Hepatocyte (in vitro differentiated cells): ENCODE data around the gene RASEF. TPM values are rescaled to one million over a fixed set of nuclear protein-coding genes. Genes with fewer than 3 reads are reported as not detected.

ENCODE experiments used
- DNase-seq: peaks from one replicate; pipeline ENCODE4 v3.0.0-alpha.2; 2016; ENCODE audit warnings: low spot score
- H2AFZ ChIP-seq: fragments of 200-600 bp; sonication (generic); 2 replicates; pipeline ENCODE4 v1.6.0; 2016; ENCODE audit warnings: antibody characterized with exemption, mild to moderate bottlenecking
- H3K27ac ChIP-seq: fragments of 200-600 bp; sonication (generic); 2 replicates; pipeline ENCODE4 v1.5.1; 2016; ENCODE audit warnings: mild to moderate bottlenecking
- H3K27me3 ChIP-seq: fragments of 200-600 bp; sonication (generic); 2 replicates; pipeline ENCODE4 v1.6.1; 2016
- H3K36me3 ChIP-seq: fragments of 200-600 bp; sonication (generic); replicated peaks from 2 replicates; pipeline ENCODE4 v1.5.1; 2016; ENCODE audit warnings: low read depth; ENCODE audit not compliant: insufficient read depth
- H3K4me1 ChIP-seq: fragments of 200-600 bp; sonication (generic); 2 replicates; pipeline ENCODE4 v1.5.1; 2016; ENCODE audit warnings: mild to moderate bottlenecking, moderate library complexity; ENCODE audit not compliant: insufficient read depth
- H3K4me2 ChIP-seq: fragments of 200-600 bp; sonication (generic); 2 replicates; pipeline ENCODE4 v1.6.0; 2016
- H3K4me3 ChIP-seq: fragments of 200-600 bp; sonication (generic); 2 replicates; pipeline ENCODE4 v1.5.1; 2016; ENCODE audit warnings: mild to moderate bottlenecking
- H3K79me2 ChIP-seq: fragments of 200-600 bp; sonication (generic); 2 replicates; pipeline ENCODE4 v1.6.0; 2017; ENCODE audit warnings: mild to moderate bottlenecking
- H3K9me2 ChIP-seq: fragments of 200-600 bp; sonication (generic); replicated peaks from 2 replicates; pipeline ENCODE4 v1.6.0; 2017; ENCODE audit warnings: mild to moderate bottlenecking; ENCODE audit not compliant: insufficient read depth
- H3K9me3 ChIP-seq: fragments of 200-600 bp; sonication (generic); 2 replicates; pipeline ENCODE4 v1.5.1; 2016; ENCODE audit warnings: low read depth, mild to moderate bottlenecking
- H4K20me1 ChIP-seq: fragments of 200-600 bp; sonication (generic); 2 replicates; pipeline ENCODE4 v1.6.0; 2016; ENCODE audit warnings: mild to moderate bottlenecking; ENCODE audit not compliant: insufficient read depth, poor library complexity, severe bottlenecking
- CTCF ChIP-seq: fragments of 200-600 bp; sonication (generic); IDR thresholded peaks from 2 replicates; pipeline ENCODE4 v1.5.1; 2016; ENCODE audit warnings: antibody characterized with exemption, mild to moderate bottlenecking; ENCODE audit not compliant: poor library complexity
- EZH2 ChIP-seq: fragments of 200-600 bp; sonication (generic); IDR thresholded peaks from 2 replicates; pipeline ENCODE4 v1.6.1; 2016; ENCODE audit warnings: antibody characterized with exemption, mild to moderate bottlenecking, borderline replicate concordance
- EZH2phosphoT487 ChIP-seq: fragments of 200-600 bp; sonication (generic); IDR thresholded peaks from one replicate; pipeline ENCODE4 v1.6.1; 2018; ENCODE audit warnings: antibody characterized with exemption, mild to moderate bottlenecking, low read depth, moderate library complexity; ENCODE audit not compliant: unreplicated experiment, severe bottlenecking
- WGBS: methylation state at CpG from one replicate; pipeline ENCODE4 v1.1.6; 2016; ENCODE audit warnings: low lambda C conversion rate; ENCODE audit errors: missing lambda C conversion rate; 5-methylcytosine and 5-hydroxymethylcytosine counted together
- polyA plus RNA-seq: library from polyadenylated mRNA; unstranded; fragments of >200 nt; fragmentation: Nextera tagmentation; extraction: Ambion mirVana; gene quantifications from 2 replicates; pipeline ENCODE4 v1.2.1, GENCODE V29; 2016
- total RNA-seq: library from RNA; depleted of rRNA; stranded (reverse); fragments of >200 nt; gene quantifications from 2 replicates; pipeline ENCODE4 v1.2.3, GENCODE V29; 2014

Gene RASEF
- total and polyA plus RNA-seq, 2 experiments from 2014 or later: 11.1 to 18.9 TPM

- H3K27ac ChIP-seq: no peak overlapping the region
- no peaks in the 10 kb centered on the region for H4K20me1 ChIP-seq
- H3K9me2 ChIP-seq: no peaks in the 10 kb centered on the region
- H3K36me3 ChIP-seq: no peaks in the 10 kb centered on the region
- no peaks in the 10 kb centered on the region for H3K27me3 ChIP-seq
- no peak overlapping the region for H2AFZ ChIP-seq
- H3K4me2 ChIP-seq: no peak overlapping the region
- no peak for TF ChIP-seq EZH2
- no peak for TF ChIP-seq EZH2phosphoT487
- TF ChIP-seq CTCF: no peak
- H3K4me3 ChIP-seq: no peak overlapping the region
- no peaks in the 10 kb centered on the region for H3K79me2 ChIP-seq
- H3K9me3 ChIP-seq: no peaks in the 10 kb centered on the region
- no peaks in the 10 kb centered on the region for H3K4me1 ChIP-seq
- DNase-seq: no peak
Observed at GRCh38 chr9:83070261-83070660, 7.3 kb upstream of the RASEF start.

- Histone ChIP-seq H3K4me2 (no peak overlapping the region), H2AFZ (no peak overlapping the region), H3K4me3 (no peak overlapping the region), H3K79me2 (no peaks in the 10 kb centered on the region), H3K27ac (no peak overlapping the region), H3K9me3 (no peaks in the 10 kb centered on the region), H3K36me3 (no peaks in the 10 kb centered on the region), H4K20me1 (no peaks in the 10 kb centered on the region), H3K4me1 (no peaks in the 10 kb centered on the region), H3K27me3 (no peaks in the 10 kb centered on the region), H3K9me2 (no peaks in the 10 kb centered on the region)
- no peak for DNase-seq
- WGBS: 83% methylated on average over 1 of the region's 1 CpG
- TF ChIP-seq EZH2 (no peak), CTCF (no peak), EZH2phosphoT487 (no peak)
Observed at GRCh38 chr9:83069651-83070050, 6.7 kb upstream of the RASEF start.

GRCh38 chr9:83068414-83068813 lies 5.5 kb upstream of the RASEF start:
- Histone ChIP-seq H2AFZ (no peak overlapping the region), H4K20me1 (no peaks in the 10 kb centered on the region), H3K4me3 (no peak overlapping the region), H3K27ac (no peak overlapping the region), H3K79me2 (no peaks in the 10 kb centered on the region), H3K4me2 (no peak overlapping the region), H3K27me3 (peaks cover 7% of the 10 kb centered on the region), H3K9me2 (no peaks in the 10 kb centered on the region), H3K36me3 (no peaks in the 10 kb centered on the region), H3K9me3 (no peaks in the 10 kb centered on the region), H3K4me1 (no peaks in the 10 kb centered on the region)
- DNase-seq: no peak
- no peak for TF ChIP-seq CTCF
- no peak for TF ChIP-seq EZH2phosphoT487
- TF ChIP-seq EZH2: no peak
- WGBS: 88% methylated on average over 1 of the region's 1 CpG

- H3K36me3 ChIP-seq: no peaks in the 10 kb centered on the region
- no peaks in the 10 kb centered on the region for H3K9me2 ChIP-seq
- DNase-seq: no peak
- no peak overlapping the region for H3K4me3 ChIP-seq
- H4K20me1 ChIP-seq: no peaks in the 10 kb centered on the region
- no peak overlapping the region for H3K27ac ChIP-seq
- H3K9me3 ChIP-seq: no peaks in the 10 kb centered on the region
- no peaks in the 10 kb centered on the region for H3K4me1 ChIP-seq
- H3K4me2 ChIP-seq: no peak overlapping the region
- H3K27me3 ChIP-seq: peaks cover 9% of the 10 kb centered on the region
- H3K79me2 ChIP-seq: no peaks in the 10 kb centered on the region
- H2AFZ ChIP-seq: no peak overlapping the region
- 89% methylated on average over 2 of the region's 2 CpGs for WGBS
- TF ChIP-seq CTCF (no peak), EZH2phosphoT487 (no peak), EZH2 (no peak)
Observed at GRCh38 chr9:83067579-83067978, 4.6 kb upstream of the RASEF start.
